HCT116 (cell line): Measurements from ENCODE around the gene PCLO.

Experiments used
- FOSL1 ChIP-seq: IDR thresholded peaks from 2 replicates; pipeline ENCODE4 v1.6.1; 2012; ENCODE audit warnings: low read depth
- POLR2A ChIP-seq: IDR thresholded peaks from 2 replicates; pipeline ENCODE4 v1.7.0; 2011; ENCODE audit warnings: borderline replicate concordance; ENCODE audit not compliant: insufficient read depth, insufficient read length; ENCODE audit errors: extremely low read depth
- SP1 ChIP-seq: IDR thresholded peaks from 2 replicates; pipeline ENCODE4 v1.6.1; 2012; ENCODE audit warnings: low read depth
- TCF7L2 ChIP-seq: IDR thresholded peaks from 2 replicates; pipeline ENCODE4 v1.7.0; 2011; ENCODE audit warnings: borderline replicate concordance, inconsistent platforms; ENCODE audit not compliant: insufficient read depth, insufficient read length; ENCODE audit errors: extremely low read depth
- YY1 ChIP-seq: IDR thresholded peaks from 2 replicates; pipeline ENCODE4 v1.6.1; 2011; ENCODE audit warnings: low read length, low read depth, moderate library complexity, mild to moderate bottlenecking; ENCODE audit not compliant: insufficient replicate concordance; ENCODE audit errors: extremely low read depth
- TF ChIP-seq, protein P1 (sequence below), 3 experiments: fragments of 200-600 bp in 1 of 3; sonication (generic) in 1 of 3; IDR thresholded peaks in 2 of 3; conservative IDR thresholded peaks in 1 of 3; 2 replicates each; pipeline ENCODE4 v1.5.1; 2012 to 2017; ENCODE audit warnings: low read depth in 2 of 3, low read length in 2 of 3, antibody characterized with exemption in 1 of 3, borderline replicate concordance in 1 of 3, control low read depth in 1 of 3, mild to moderate bottlenecking in 1 of 3, mixed read lengths in 1 of 3, mixed run types in 1 of 3, moderate library complexity in 1 of 3; ENCODE audit not compliant: insufficient read depth in 1 of 3

DNA sequence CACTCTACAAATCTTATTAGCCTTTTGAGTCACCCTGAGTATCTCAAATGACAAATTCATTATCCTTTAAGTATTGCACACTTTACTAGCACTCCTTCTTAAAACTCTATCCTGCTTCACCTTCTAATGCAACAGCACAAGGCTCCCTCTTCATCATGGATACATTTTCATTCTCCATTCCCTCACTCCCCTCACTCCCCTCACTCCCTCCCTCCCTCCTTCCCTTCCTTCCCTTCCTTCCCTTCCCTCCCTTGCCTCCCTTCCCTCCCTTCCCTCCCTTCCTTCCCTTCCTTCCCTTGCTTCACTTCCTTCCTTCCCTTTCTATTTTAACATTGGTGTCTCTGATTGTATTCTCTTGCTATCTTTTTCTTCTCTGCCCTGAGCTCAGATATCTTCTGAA lies 130.5 kb downstream of the PCLO start:
- TF ChIP-seq POLR2A (no peak), FOSL1 (no peak), YY1 (no peak), TCF7L2 (no peak), SP1 (no peak)
- TF ChIP-seq, protein P1, sequence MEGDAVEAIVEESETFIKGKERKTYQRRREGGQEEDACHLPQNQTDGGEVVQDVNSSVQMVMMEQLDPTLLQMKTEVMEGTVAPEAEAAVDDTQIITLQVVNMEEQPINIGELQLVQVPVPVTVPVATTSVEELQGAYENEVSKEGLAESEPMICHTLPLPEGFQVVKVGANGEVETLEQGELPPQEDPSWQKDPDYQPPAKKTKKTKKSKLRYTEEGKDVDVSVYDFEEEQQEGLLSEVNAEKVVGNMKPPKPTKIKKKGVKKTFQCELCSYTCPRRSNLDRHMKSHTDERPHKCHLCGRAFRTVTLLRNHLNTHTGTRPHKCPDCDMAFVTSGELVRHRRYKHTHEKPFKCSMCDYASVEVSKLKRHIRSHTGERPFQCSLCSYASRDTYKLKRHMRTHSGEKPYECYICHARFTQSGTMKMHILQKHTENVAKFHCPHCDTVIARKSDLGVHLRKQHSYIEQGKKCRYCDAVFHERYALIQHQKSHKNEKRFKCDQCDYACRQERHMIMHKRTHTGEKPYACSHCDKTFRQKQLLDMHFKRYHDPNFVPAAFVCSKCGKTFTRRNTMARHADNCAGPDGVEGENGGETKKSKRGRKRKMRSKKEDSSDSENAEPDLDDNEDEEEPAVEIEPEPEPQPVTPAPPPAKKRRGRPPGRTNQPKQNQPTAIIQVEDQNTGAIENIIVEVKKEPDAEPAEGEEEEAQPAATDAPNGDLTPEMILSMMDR (IDR thresholded peaks at IDR 0.05 in 2 of 3, conservative IDR thresholded peaks at IDR 0.05 in 1 of 3; ENCODE audit: borderline replicate concordance in 1 of 3, insufficient read depth in 1 of 3, low read depth in 2 of 3, low read length in 2 of 3): no peak
